ENCODE data around the gene POU2AF2. TPM values are rescaled to one million over a fixed set of nuclear protein-coding genes. Genes with fewer than 3 reads are reported as not detected.
"Not testable (repeated sequence)": the region's sequence is repeated elsewhere in the genome, so short reads cannot be mapped to it uniquely, and the experiment has no call there.

POU2AF2 gene
- total RNA-seq, 2 experiments from 2014 or later, result not detected

GRCh38 chr11:111299101-111300026 lies 53.8 kb downstream of the POU2AF2 start:
- POLR2A ChIA-PET, result no interaction called here
- CTCF ChIA-PET, result interaction anchor here (1.0 kb wide), 1 partner anchor 130 kb away, joined by 3 read pairs; no protein-coding TSS in a partner anchor

DNA sequence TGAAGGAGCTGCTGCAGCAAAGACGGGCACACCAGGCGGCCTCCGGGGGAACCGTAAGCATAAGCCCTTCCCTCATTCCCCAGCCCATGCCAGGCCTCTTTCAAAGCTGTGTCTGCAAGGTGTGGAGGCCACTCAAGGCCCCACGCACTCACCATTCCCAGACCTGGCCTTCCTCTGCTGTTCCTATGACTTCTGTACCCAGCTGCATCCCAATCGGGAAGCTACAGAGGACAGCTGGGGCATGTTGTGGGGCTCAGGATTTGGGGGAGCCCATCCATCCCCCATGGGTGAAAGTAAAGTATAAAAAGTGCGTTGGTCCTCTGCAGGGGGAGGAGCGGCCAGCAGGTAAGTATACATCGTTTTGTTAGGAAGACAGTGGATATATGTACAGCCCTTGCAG lies 55.0 kb downstream of the POU2AF2 start:
- ChIA-PET POLR2A (no interaction called here), CTCF (no interaction called here)

GRCh38 chr11:111301004-111301841 lies 55.7 kb downstream of the POU2AF2 start:
- CTCF ChIA-PET, result no interaction called here

GRCh38 chr11:111301842-111302118 lies 56.3 kb downstream of the POU2AF2 start:
- ChIA-PET CTCF (no interaction called here), POLR2A (no interaction called here)

More at GRCh38 chr11:111301004-111301841, 55.7 kb downstream of the POU2AF2 start:
- POLR2A ChIA-PET, result no interaction called here

DNA sequence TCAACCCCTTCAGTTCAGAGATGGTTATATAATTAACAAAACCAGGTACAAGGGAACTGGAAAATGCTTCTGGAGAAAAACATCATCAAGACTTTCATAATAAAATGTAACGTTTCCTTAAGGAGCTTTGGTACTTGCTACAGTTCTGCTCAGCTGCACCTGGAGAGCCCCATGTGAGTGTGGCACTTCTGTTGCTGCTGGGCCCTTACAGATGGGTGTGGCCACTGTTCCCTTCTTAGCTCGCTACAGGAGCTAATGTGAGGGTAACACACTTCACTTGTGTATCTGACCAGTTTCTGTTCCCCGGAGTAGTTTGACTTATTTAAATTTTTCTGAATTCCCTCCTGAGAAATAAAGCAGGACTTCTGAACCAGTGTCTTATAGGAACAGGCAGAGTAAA lies 56.8 kb downstream of the POU2AF2 start:
- ChIA-PET CTCF (no interaction called here), POLR2A (no interaction called here)

DNA sequence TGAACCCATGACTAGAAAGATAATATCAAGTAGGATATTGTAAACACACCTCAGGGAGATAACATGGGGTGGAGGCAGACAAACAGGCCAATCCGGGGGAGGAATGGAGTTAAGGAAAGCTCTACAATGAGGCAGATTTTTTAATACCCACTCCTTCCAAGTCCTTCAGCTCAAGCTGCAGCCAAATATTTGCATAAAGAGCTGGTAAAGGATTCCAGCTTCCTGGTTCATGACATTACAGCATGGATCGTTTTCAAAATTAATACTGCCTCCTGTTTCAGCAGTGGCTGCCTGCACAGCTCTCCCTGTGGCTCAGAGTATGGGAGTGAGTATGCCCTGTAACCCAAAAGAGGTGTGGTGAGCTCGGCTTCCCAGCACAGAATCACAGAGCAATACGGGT lies 57.9 kb downstream of the POU2AF2 start:
- ChIA-PET POLR2A (no interaction called here), CTCF (no interaction called here)

GRCh38 chr11:111305162-111305802 lies 59.8 kb downstream of the POU2AF2 start:
- ChIA-PET CTCF (no interaction called here), POLR2A (no interaction called here)

- POLR2A ChIA-PET, result no interaction called here
- CTCF ChIA-PET, result no interaction called here
Measured at GRCh38 chr11:111305876-111306275, 60.4 kb downstream of the POU2AF2 start.

DNA sequence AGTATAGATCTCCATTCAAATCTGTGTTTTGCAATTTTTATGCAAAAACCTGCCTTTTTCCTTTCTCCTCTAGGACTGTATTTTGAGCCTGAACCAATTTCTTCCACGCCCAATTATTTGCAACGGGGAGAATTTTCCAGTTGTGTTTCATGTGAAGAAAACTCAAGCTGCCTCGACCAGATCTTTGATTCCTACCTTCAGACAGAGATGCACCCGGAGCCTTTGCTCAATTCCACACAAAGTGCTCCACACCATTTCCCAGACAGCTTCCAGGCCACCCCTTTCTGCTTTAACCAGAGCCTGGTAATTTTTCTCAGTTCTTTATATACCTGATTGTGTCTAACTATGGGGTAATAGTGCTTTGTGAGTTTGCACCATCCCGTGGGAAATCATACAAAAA lies 60.8 kb downstream of the POU2AF2 start:
- ChIA-PET POLR2A (no interaction called here), CTCF (no interaction called here)

- ChIA-PET CTCF (no interaction called here), POLR2A (no interaction called here)
Measured at GRCh38 chr11:111307472-111308108, 62.1 kb downstream of the POU2AF2 start.

- CTCF ChIA-PET, result no interaction called here
- POLR2A ChIA-PET, result no interaction called here
Measured at GRCh38 chr11:111308140-111308539, 62.6 kb downstream of the POU2AF2 start.

DNA sequence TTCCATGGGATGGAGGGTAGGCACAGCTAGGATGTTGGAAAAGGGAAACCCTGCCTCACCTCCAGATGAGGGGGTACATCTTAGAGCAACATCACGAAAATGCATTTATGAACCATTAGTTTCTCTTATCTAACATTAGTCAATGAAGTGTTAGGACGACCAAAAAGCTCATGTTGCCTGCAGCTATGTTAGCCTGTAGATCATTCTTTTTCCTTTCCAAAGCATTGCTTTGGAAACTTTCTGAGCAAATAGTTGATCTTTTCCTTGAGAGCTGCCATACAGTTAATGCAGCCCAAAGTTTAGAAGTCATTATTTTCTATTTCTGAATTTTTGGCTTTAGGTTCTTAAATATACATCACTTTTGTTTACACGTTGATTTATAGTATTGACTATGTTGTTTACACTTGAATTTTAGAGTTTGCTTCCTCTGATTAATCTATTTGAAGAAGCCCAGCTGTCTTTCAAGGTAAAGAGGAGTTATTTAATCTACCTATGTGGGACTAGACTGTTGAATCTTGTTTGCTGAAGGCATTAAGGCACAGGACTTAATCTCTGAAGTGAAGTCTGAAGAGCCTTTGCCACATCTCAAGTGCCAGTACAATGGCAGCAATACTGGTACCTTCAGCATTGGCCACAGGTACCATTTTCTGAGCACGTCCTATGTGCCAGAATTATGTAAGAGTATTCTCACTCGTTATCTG lies 63.8 kb downstream of the POU2AF2 start:
- CTCF ChIA-PET, result interaction anchor here (1.0 kb wide), 1 partner anchor 137 kb away, joined by 3 read pairs; no protein-coding TSS in a partner anchor
- POLR2A ChIA-PET, result no interaction called here

DNA sequence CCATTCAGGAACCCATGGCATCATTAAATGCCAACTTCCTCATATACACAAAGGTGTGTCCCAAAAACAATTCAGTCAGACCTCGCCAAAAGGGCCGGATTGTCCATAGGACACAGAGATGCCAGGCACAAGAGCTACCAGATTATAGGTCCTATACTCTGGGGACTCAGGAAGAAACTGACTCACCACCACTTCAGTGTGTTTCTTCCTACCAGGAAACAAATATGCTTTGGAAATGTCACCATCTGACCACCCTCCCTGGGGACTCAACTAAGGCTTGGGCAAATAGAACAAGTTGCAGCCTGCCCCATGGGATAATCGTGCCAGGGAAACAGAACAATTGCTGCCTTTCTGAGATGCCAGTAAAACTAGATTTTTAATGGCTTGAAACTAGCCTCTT lies 64.6 kb downstream of the POU2AF2 start:
- ChIA-PET CTCF (no interaction called here), POLR2A (no interaction called here)

DNA sequence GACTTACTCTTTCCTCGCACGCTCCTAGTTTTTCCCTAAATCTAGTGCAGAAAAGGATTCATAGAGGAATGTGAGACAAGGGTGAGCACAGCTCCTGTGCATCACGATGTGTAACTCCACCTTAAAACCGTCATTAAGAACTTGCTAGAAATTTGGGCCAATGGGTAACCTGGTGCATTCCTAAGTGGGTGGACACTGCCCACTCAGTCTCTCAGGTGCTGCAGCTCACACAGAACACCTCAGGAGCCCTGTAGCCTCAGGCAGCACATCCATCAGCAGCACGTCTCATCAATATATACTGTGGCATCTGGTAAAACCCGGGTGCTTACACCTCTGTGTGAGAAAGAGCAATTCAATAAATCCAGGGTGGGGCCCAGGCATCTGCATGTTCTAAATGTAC lies 65.2 kb downstream of the POU2AF2 start:
- ChIA-PET POLR2A (no interaction called here), CTCF (no interaction called here)

GRCh38 chr11:111312076-111312475 lies 66.6 kb downstream of the POU2AF2 start:
- POLR2A ChIA-PET, result no interaction called here
- CTCF ChIA-PET, result interaction anchor here (0.6 kb wide), 1 partner anchor 1221 kb away, joined by 3 read pairs; no protein-coding TSS in a partner anchor

DNA sequence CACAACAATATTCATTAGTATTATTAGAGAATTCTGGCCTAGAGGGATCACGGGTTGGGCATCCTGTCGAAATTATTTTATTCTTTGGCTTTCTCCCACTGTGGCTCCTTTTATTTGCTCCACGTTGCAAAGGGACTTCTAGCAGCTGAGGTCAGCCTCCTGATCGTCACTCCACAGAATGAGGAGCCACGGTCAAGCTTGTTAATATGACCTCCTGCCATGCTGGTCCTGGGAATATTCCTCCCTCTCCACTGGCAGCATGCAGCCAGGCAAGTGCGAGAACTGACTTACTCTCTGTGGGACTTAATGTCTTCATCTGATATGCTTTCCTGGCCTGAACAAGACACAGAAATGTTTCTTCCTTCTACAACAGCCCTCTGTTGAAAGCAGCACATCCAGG lies 73.8 kb downstream of the POU2AF2 start:
- ChIA-PET POLR2A (no interaction called here), CTCF (no interaction called here)

DNA sequence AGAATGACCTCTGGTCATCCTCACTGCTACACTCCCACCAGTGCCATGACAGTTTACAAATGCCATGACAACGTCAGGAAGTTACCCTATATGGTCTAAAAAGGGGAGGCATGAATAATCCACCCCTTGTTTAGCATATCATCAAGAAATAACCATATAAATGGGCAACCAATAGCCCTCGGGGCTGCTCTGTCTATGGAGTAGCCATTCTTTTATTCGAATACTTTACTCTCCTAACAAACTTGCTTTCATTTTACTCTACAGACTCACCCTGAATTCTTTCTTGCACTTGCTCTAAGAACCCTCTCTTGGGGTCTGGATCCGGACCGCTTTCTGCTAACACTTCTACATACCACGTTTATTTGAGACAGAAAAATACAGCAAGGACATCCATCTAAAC lies 74.7 kb downstream of the POU2AF2 start:
- CTCF ChIA-PET, result not testable (repeated sequence)

DNA sequence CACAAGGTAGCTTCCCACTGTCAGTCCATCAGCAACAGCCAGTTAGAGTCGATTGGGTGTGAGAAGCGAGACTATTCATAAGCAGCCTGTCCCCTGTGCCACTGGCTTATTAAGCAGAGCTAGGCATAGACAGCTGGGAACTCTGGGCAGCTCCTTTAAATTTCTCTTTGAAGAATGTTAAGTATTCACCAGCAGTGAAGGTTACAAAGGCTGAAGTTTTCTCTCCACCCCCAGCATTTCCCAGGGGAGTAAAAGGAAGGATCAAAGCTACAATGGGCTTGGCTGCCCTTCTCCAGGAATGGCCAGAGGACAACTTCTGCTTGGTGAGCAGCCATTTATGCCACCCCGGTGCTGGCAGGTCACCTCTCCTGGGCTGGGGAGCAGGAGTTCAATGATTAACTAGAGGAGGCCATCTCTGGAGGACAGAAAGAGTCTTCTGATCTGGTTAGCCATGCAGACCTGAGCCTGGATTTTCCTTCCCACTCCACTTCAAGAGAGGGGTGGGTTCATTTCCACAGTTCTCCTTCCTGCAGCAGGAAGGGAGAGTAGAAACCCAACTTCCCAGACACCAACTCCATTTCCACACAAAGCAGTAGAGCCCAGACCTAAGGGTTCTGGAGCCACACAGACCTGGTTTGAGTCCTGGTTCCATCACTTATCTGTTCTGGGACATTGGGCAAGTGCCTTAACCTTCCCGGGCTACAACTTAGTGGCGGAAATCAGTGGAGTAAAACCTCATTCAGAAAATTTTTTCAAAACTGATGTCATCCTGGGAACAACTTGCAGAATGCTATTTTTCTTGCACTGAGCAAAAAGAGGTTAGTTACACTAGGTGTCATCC lies 75.4 kb downstream of the POU2AF2 start:
- ChIA-PET CTCF (no interaction called here), POLR2A (no interaction called here)

More for the DNA sequence above, 74.7 kb downstream of the POU2AF2 start:
- POLR2A ChIA-PET, result not testable (repeated sequence)

- CTCF ChIA-PET, result no interaction called here
Measured at GRCh38 chr11:111322534-111322933, 77.0 kb downstream of the POU2AF2 start.

More at GRCh38 chr11:111322534-111322933, 77.0 kb downstream of the POU2AF2 start:
- POLR2A ChIA-PET, result no interaction called here
